Subcutaneous abdominal adipose tissue (tissue), 5 donors: Measurements from ENCODE around the gene EEF1AKMT3.

Source experiments
- H3K27ac ChIP-seq: one replicate; pipeline ENCODE4 v1.7.0; 2013; ENCODE audit warnings: low read depth, mild to moderate bottlenecking, inconsistent platforms, low read length, moderate library complexity
- H3K27me3 ChIP-seq, 5 donors: one replicate each; pipeline ENCODE4 v1.7.0; 2013; ENCODE audit warnings: low read length in 5 of 5, inconsistent platforms in 1 of 5; ENCODE audit not compliant: control insufficient read depth in 5 of 5, insufficient read depth in 4 of 5
- H3K36me3 ChIP-seq, 5 donors: one replicate each; pipeline ENCODE4 v1.7.0; 2013; ENCODE audit warnings: low read length in 5 of 5; ENCODE audit not compliant: control insufficient read depth in 5 of 5, insufficient read depth in 5 of 5
- H3K4me1 ChIP-seq, 5 donors: one replicate each; pipeline ENCODE4 v1.7.0; 2013; ENCODE audit warnings: low read length in 5 of 5, mild to moderate bottlenecking in 3 of 5, moderate library complexity in 1 of 5; ENCODE audit not compliant: control insufficient read depth in 5 of 5, insufficient read depth in 5 of 5
- H3K4me3 ChIP-seq, 5 donors: one replicate each; pipeline ENCODE4 v1.7.0; 2013; ENCODE audit warnings: low read length in 5 of 5, low read depth in 1 of 5
- H3K9ac ChIP-seq, 5 donors: one replicate each; pipeline ENCODE4 v1.7.0; 2013; ENCODE audit warnings: low read length in 5 of 5, mild to moderate bottlenecking in 4 of 5, moderate library complexity in 3 of 5
- H3K9me3 ChIP-seq, 5 donors: one replicate each; pipeline ENCODE4 v1.7.0; 2013; ENCODE audit warnings: low read length in 5 of 5; ENCODE audit not compliant: control insufficient read depth in 5 of 5
- donor health status: healthy.
- donor health status: healthy.
- donor health status: healthy.
- donor health status: healthy.
- donor health status: healthy.

Gene EEF1AKMT3

DNA sequence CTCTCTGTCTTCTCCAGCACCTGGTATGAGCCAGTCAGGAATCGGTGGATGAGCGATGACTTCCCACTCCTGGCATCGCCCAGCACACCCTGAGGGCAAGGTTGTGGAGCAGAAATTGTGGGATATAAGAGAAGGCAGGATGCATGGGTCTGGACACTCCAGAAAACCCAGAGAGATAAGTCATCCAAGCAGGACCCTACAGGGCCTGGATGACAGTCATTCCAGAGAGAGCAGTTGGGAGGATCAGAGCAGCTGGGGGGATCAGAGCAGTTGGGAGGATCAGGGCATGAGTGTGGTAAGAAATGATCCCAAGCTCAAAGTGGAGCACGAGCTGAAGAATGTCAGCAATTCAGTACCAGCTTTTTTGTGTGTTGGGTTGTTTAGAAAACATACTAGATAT, 37.8 kb upstream of the EEF1AKMT3 start:
- Histone ChIP-seq H3K4me3 (no peak overlapping the region), H3K36me3 (peaks cover 0 to 14% (median 3%) of the 10 kb centered on the region in 5 donors), H3K9ac (no peak overlapping the region), H3K4me1 (peaks cover 1 to 36% (median 21%) of the 10 kb centered on the region in 5 donors), H3K9me3 (no peaks in the 10 kb centered on the region), H3K27ac (no peak overlapping the region), H3K27me3 (peaks cover 18 to 66% (median 44%) of the 10 kb centered on the region in 5 donors)

DNA sequence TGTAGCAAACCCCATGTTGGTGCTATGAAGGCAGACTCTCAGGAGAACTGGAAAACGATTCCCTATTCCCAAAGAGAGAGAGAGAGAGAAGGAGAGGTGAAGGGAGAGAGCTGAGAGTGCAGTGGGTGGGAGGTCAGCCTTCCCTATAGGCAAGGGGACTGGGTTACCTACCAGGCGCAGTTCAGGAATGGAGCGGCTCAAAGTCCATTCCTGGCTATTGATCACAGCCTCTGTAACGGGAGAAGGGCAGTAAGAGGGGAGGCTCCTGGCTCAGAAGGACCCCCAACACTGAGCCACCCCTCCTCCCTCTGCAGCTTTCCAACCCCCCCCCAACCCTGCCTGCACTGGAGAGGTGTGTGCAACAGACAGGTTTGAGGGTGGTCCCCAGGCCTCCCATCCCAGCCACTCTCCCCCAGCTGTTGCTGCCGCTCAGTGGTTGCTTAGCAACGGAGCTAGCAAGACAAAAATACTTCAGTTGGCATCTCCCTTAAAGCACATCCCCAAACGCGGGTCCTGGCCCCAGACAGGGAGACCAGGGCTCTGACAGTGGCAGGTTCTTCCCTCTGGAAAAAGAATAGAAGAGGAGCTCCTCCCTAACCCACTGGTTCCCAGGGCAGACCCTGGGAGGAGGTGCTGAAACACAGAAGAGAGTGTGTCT, 37.1 kb upstream of the EEF1AKMT3 start:
- Histone ChIP-seq H3K27ac (no peak overlapping the region), H3K4me1 (peaks cover 1 to 39% (median 21%) of the 10 kb centered on the region in 5 donors), H3K4me3 (no peak overlapping the region), H3K9me3 (no peaks in the 10 kb centered on the region), H3K36me3 (peaks cover 0 to 14% (median 3%) of the 10 kb centered on the region in 5 donors), H3K27me3 (peaks cover 18 to 68% (median 48%) of the 10 kb centered on the region in 5 donors), H3K9ac (no peak overlapping the region)

DNA sequence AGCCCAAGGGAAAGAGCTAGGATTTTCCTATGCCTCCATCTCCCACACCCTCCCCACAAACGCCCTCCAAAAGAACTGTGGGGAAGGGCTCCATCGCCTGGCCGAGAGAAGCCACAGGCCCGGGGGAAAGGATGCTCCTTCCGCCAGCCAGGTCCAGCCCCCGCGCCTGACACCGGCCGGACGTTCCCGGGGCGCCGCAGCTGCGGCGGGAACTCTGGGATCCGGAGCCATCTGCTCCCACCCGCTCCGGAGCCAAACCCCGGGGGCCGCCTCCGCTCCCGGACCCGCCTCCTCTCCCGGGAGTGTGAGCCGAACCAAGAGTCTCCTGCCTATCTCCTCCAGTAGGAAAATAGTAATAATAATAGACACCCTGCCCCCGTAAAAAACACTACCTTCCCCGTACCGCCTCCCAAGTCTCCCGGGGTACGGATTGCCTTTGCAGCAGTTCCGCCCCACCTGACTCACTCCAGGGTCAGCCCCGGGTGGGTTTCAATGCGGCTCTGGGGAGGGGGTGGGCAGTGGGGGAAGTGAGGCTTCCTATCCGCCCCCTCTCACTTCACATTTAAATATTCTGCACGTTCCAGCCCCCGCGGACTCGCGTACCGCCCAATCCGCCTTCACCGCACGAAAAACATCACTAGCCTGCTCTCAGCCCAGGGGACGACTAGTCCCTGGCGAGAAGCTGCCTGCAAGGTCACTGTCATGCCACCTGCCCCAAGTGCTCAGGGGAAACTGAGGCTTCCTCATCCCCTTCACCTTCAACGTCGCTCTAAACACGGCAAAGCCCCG, 36.3 kb upstream of the EEF1AKMT3 start:
- Histone ChIP-seq H3K27ac (no peak overlapping the region), H3K9ac (no peak overlapping the region), H3K4me1 (peaks cover 3 to 46% (median 27%) of the 10 kb centered on the region in 5 donors), H3K9me3 (no peaks in the 10 kb centered on the region), H3K4me3 (peak overlapping the region in 3 of 5 donors; percentile 5 to 29 (median 11)), H3K36me3 (peaks cover 0 to 14% (median 3%) of the 10 kb centered on the region in 5 donors), H3K27me3 (peaks cover 18 to 65% (median 54%) of the 10 kb centered on the region in 5 donors)

DNA sequence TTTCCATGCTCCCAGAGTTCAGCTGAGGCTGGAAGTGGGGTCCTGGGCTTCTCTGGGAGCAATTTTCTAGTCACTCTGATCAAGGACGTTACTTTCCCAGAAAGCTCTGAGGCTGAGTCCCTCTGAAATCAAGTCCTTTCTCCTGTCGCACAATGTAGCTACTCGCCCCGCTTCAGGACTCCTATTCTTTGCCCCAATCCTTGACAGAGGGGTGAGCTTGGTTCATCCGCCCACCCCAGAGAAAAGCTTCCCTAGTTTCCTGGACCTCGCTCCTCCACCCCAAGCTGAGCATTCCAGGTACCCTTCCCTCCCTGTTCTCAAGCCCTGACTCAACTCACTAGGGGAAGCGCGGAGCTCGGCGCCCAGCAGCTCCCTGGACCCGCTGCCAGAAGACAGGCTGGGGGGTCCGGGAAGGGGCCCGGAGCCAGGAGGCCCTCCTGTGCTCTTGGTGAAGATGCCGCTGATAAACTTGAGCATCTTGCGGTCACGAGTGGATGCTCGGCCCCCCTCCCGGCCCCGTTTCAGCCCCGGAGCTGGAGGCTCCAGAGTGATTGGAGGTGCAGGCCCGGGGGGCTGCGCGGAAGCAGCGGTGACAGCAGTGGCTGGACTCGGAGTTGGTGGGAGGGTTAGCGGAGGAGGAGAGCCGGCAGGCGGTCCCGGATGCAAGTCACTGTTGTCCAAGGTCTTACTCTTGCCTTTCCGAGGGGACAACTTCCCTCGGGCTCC, 35.5 kb upstream of the EEF1AKMT3 start:
- Histone ChIP-seq H3K36me3 (peaks cover 0 to 10% (median 0%) of the 10 kb centered on the region in 5 donors), H3K9me3 (no peaks in the 10 kb centered on the region), H3K4me3 (peak overlapping the region in 3 of 5 donors; percentile 5 to 29 (median 11)), H3K4me1 (peaks cover 3 to 50% (median 29%) of the 10 kb centered on the region in 5 donors), H3K27ac (no peak overlapping the region), H3K27me3 (peaks cover 18 to 62% (median 53%) of the 10 kb centered on the region in 5 donors), H3K9ac (no peak overlapping the region)

DNA sequence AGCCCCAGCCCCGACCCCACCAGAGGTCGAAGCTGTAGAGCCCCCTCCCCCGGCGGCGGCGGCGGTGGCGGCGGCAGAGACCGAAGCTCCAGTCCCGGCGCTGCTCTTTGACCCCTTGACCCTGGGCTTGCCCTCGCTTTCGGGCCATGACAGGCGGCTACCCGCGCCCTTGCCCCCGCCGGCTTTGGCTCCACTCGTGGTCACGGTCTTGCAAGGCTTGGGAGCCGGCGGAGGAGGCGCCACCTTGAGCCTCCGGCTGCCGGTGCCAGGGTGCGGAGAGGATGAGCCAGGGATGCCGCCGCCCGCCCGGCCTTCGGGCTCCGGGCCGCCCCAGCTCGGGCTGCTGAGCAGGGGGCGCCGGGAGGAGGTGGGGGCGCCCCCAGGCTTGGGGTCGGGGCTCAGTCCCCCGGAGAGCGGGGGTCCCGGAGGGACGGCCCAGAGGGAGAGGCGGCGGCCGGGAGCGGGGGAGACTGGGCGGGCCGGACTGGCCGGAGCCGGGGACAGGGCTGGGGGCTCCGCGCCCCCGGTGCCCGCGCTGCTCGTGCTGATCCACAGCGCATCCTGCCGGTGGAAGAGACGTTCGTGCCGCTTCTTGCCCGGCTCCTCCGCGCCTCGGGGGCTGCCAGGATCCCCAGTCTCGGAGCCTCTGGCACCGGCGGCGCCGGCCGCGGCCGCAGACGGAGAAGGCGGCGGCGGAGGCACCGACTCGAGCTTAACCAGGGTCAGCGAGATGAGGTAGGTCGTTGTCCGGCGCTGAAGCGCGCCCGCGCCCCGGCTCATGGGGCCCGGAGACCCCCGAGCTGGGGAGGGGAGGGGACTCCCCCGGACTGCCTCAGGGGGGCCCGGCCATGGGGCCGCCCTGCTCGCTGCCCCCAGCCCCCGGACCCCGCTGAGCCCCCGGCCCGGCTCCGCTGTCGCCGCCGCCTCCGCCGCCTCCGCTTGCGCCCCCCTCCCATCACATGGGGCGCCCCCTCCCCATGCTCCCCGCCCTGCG, 34.6 kb upstream of the EEF1AKMT3 start:
- H3K27me3 ChIP-seq, result peaks cover 18 to 62% (median 53%) of the 10 kb centered on the region in 5 donors
- H3K9ac ChIP-seq, result no peak overlapping the region
- peaks cover 0 to 8% (median 0%) of the 10 kb centered on the region in 5 donors for H3K36me3 ChIP-seq
- peaks cover 3 to 53% (median 31%) of the 10 kb centered on the region in 5 donors for H3K4me1 ChIP-seq
- no peak overlapping the region for H3K27ac ChIP-seq
- peak overlapping the region in 3 of 5 donors; percentile 20 to 47 (median 22) for H3K4me3 ChIP-seq
- H3K9me3 ChIP-seq, result no peaks in the 10 kb centered on the region

DNA sequence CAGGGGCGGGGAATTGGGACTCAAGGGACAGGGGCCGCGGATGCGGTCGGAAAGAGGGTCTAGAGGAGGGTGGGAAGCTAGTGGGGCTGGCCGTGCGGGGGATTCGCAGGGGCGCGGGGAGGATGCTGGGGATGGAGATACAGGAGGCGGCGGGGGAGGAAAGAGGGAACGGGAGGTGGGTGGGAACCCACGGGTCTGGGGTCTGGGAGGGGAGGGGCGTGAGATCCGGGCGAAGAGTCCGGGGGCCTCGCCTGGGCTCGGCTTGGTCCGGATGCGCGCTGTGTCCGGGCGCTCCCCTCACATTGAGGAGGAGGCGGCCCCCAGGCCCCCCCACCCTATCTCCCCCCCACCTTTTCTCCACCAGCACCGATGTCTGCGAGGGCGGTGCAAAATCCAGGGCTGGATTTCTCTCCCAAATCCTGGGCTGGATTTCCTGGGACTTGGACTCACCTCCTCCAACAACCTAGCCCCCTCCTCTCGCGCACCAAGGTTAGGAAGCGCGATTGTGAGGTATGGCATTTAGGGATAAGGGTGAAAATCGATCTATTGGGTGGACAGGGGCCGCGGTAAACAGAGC, 33.7 kb upstream of the EEF1AKMT3 start, which contains the start of gene AGAP2:
AGAP2 (minus strand) TSS at position 82 of the 577 bp plus-strand sequence. CDS start 496 bp downstream, outside the sequence.
- peaks cover 3 to 53% (median 31%) of the 10 kb centered on the region in 5 donors for H3K4me1 ChIP-seq

DNA sequence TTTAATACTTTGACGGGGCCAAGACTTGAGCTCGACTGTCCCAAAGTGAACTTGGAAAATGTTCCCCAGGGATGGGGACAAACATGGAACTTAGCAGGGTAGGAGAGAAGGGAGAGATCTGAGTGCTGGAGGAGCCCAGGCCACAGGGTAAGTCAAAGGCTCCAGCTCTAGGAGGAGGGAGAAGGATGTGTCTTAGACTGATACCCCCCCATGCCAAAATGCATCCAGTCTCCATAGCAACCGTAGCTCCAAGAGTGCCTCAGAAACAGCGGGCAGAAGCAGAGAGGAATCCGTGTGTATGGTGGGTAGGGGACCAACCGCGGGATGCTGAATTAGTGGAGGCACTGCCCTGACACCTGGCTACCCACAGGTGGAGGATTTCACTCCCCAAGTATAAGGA, 33.0 kb upstream of the EEF1AKMT3 start:
- Histone ChIP-seq H3K36me3 (no peaks in the 10 kb centered on the region), H3K4me1 (peaks cover 3 to 53% (median 36%) of the 10 kb centered on the region in 5 donors), H3K4me3 (no peak overlapping the region), H3K9ac (no peak overlapping the region), H3K27me3 (peaks cover 18 to 50% (median 41%) of the 10 kb centered on the region in 5 donors), H3K27ac (no peak overlapping the region), H3K9me3 (no peaks in the 10 kb centered on the region)

More for the DNA sequence above, 33.7 kb upstream of the EEF1AKMT3 start, which contains the start of gene AGAP2:
- H3K27ac ChIP-seq, result no peak within 1 kb of the TSS
- peaks cover 18 to 55% (median 48%) of the 10 kb centered on the region in 5 donors for H3K27me3 ChIP-seq
- H3K4me3 ChIP-seq, result peak within 1 kb of the TSS in 3 of 5 donors; percentile 20 to 47 (median 22)
- no peaks in the 10 kb centered on the region for H3K9me3 ChIP-seq
- no peaks in the 10 kb centered on the region for H3K36me3 ChIP-seq
- no peak within 1 kb of the TSS for H3K9ac ChIP-seq

DNA sequence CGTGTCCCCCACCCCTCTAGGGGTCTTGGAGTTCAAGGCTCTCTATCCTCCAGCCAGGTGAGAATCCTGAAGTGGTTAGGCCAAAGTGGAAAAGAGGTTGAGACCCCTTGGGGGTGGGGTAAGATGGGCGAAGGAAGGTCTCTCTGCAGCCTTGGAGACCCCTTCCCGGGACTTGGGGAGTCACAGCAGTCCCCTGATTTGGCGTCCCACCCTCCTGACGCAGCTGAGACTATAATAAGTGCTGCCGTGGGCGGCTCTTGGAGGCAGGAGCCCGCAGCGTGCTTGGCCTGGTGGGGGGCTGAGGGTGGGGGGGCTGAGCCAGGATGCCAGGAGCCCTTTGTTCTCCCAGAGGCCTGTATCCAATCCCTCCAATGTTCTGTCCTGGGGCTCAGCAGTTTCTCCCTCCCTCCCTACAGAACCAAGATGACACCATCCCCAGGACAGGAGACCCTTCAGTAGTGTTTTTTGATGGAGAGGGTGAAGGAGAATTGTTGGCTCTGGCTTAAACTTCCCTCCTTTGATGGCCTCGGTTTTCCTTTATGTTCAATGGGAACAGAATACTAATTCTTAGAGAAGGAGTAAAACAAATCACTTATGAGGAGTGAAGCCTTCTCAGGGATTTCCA, 32.4 kb upstream of the EEF1AKMT3 start:
- no peak overlapping the region for H3K9ac ChIP-seq
- H3K27ac ChIP-seq, result no peak overlapping the region
- H3K4me1 ChIP-seq, result peaks cover 3 to 53% (median 35%) of the 10 kb centered on the region in 5 donors
- no peaks in the 10 kb centered on the region for H3K36me3 ChIP-seq
- H3K4me3 ChIP-seq, result no peak overlapping the region
- peaks cover 17 to 49% (median 36%) of the 10 kb centered on the region in 5 donors for H3K27me3 ChIP-seq
- H3K9me3 ChIP-seq, result no peaks in the 10 kb centered on the region
